IPS-NIHi11 (cell line): ENCODE data around the gene NLRP3.
"Not testable (repeated sequence)": the region's sequence is repeated elsewhere in the genome, so short reads cannot be mapped to it uniquely, and the experiment has no call there.

Source experiments
- DNase-seq: peaks from one replicate; pipeline ENCODE4 v3.0.0; 2012; ENCODE audit warnings: mixed read lengths, low spot score

NLRP3 gene

DNA sequence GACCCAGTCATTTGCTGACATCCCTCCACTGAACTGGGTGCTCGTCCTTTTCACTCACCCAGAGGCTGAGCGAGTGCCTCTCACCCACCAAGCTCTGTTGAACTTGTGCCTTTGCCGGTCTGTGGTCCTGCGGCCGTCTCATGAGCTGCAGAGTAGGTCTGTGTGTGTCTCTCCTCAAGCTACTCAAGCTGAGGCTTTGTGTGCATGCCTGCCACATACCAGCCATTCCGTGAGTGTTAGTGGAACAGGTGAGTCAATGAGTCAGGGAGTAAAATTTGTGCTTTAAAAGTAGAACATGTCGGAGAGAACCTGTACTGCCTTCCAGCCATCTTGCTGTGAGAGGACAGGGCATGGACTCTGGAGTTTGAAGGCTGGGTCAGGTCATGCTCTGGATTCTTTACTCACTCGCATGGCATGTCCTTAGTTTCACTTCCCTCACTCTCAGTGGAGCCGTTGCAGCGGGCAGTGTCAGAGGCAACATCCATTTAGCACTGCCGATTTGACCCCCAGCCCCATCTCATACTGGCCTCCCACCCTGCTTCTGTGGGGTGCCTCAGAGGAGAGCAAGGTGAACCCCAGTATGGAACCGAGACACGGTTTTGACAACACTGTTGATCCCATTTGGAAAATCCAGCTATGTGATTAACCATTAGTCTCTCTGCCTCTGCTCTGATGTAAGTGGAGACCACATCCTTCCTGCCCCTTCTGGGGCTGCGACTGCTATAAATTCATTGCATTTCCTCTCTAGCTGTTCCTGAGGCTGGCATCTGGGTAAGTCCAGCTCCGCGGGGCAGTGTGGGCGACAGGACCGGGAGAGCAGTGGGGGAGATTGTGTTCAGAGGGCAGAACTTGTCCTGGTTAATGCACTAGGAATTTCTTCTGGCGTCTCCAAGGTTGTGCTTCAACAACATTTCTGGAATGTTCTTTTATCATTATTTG, at the start of gene NLRP3:
TSS of gene NLRP3 (plus strand) at position 751 of the 939 bp plus-strand sequence. CDS start 2,628 bp downstream, outside the sequence.
- DNase-seq = no peak

DNA sequence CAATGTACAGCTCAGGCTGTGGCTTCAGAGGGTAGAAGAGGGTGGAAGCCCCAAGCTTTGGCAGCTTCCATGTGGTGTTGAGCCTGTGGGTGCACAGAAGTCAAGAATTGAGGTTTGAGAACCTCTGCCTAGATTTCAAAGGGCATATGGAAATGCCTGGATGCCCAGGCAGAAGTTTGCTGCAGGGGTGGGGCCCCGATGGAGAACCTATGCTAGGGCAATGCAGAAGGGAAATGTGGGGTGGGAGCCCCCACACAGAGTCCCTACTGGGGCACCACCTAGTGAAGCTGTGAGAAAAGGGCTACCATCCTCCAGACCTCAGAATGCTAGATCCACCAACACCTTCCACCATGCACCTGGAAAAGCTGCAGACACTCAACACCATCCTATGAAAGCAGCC, 49.6 kb upstream of the NLRP3 start:
- DNase-seq = not testable (repeated sequence)

- DNase-seq = no peak
These were observed 48.9 kb upstream of the NLRP3 start for GRCh38 chr1:247366926-247367645.

GRCh38 chr1:247367786-247368422, 48.1 kb upstream of the NLRP3 start:
- DNase-seq = no peak

DNA sequence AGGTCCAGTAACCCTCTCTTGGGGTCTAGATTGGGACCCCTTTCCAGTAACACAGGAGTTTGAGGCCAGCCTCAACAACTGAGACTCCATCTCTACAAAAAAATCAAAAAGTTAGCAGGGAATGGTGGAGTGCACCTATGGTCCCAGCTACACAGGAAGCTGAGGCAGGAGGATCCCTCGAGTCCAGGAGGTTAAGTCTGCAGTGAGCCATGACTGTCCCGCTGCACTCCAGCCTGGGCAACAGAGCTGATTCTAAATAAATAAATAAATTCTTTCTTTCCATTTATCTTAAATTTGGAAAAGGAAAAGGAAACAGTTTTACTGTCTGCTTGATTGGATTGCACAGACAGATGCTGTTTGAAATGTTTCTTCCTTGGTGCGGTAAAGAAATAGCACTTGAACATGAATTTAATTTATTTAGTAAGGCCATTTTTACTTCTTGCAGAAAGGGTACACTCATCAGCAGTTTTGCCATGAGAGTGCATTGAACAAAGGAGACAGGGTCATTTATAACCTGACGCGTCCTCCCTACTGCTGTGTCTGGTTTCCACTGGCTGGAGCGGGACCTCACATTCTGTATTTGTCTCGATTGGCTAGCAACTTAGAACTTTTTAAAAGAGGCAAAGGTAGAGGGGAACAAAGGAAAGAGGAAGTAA, 47.4 kb upstream of the NLRP3 start:
- no peak for DNase-seq

DNA sequence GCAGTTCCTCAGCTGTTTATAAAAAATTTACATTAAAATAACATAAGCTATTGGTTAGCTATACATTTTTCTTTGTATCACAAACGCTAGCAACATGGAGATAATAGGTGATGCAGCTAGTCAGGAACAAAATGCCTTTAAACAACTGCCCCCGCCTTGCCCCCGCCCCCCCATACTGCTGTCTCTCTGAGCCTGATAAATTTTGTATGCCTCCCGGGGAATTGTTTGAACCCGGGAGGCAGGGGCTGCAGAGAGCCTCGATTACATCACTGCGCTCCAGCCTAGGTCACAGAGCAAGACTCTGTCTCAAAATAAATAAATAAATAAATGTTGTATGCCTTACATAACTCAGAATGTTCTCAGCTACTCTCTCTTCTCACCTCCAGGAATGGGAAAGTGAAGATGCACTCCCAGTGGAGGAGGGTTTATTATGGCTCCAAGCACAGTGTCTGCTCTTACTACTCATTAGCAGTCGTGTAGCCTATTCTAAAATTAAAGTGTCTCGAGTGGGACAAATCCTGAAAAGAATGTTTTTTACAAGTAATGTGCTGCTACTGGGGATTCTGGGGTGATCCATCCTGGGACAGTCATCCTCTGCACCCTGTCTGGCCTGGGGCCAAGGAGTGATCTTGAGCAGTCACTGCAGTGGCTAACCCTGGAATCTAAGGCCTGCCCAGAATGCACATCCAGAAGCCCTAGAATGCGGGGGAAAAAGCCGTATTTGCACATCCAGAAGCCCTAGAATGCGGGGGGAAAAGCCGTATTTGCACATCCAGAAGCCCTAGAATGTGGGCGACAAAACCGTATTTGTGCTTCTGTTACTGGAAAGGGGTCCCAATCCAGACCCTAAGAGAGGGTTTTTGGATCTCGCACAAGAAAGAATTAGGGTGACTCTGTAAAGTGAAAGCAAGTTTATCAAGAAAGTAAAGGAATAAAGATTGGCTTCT, 44.9 kb upstream of the NLRP3 start:
- no peak for DNase-seq

DNA sequence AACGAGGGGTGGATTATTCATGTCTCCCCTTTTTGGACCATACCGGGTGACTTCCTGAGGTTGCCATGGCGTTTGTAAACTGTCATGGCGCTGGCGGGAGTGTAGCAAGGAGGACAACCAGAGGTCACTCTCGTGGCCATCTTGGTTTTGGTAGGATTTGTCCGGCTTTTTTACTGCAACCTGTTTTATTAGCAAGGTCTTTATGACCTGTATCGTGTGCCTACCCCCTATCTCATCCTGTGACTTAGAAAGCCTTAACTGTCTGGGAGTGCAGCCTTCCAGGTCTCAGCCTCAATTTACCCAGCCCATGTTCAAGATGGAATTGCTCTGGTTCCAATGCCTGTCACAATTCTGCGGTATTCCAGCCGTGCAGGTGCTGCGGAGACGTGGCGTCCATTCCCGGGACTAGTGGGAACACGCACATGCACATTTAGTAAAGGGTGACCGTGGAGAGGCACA, 44.1 kb upstream of the NLRP3 start:
- DNase-seq = no peak

- peak; percentile 34 for DNase-seq
These were observed 42.2 kb upstream of the NLRP3 start for GRCh38 chr1:247373721-247374141.

- DNase-seq = not testable (repeated sequence)
These were observed 41.2 kb upstream of the NLRP3 start for GRCh38 chr1:247374651-247375334.

DNA sequence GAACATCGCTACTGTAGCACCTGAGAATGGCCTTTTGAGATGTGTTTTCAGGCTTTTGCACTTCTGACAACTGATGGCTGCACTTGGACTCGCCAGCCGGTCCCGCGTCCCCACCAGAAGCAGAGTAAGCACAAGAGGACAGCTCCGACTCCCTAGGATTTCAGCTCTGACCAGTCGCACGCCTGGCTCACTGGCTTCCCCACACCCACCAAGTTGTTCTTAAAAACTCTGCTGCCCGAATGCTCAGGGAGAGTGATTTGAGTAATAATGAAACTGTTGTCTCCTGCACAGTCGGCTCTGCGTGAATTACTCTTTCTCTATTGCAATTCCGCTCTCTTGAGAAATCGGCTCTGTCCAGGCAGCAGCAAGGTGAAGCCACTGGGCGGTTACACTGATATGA, 40.2 kb upstream of the NLRP3 start:
- DNase-seq = no peak

GRCh38 chr1:247376659-247377058, 39.3 kb upstream of the NLRP3 start:
- peak; percentile 52 for DNase-seq

- not testable (repeated sequence) for DNase-seq
These were observed 38.3 kb upstream of the NLRP3 start for GRCh38 chr1:247377656-247378055.

GRCh38 chr1:247378334-247379073, 37.5 kb upstream of the NLRP3 start:
- DNase-seq = no peak

- DNase-seq = no peak
These were observed 30.7 kb upstream of the NLRP3 start for GRCh38 chr1:247385283-247385682.

- no peak for DNase-seq
These were observed 29.8 kb upstream of the NLRP3 start for GRCh38 chr1:247386217-247386616.

- DNase-seq = no peak
These were observed 29.3 kb upstream of the NLRP3 start for GRCh38 chr1:247386687-247387086.

- no peak for DNase-seq
These were observed 28.9 kb upstream of the NLRP3 start for GRCh38 chr1:247387096-247387495.

- no peak for DNase-seq
These were observed 28.4 kb upstream of the NLRP3 start for GRCh38 chr1:247387565-247387964.

GRCh38 chr1:247390116-247390791, 25.7 kb upstream of the NLRP3 start:
- peak; percentile 89 for DNase-seq
